ENCODE results near the gene PREX1.

PREX1 gene

DNA sequence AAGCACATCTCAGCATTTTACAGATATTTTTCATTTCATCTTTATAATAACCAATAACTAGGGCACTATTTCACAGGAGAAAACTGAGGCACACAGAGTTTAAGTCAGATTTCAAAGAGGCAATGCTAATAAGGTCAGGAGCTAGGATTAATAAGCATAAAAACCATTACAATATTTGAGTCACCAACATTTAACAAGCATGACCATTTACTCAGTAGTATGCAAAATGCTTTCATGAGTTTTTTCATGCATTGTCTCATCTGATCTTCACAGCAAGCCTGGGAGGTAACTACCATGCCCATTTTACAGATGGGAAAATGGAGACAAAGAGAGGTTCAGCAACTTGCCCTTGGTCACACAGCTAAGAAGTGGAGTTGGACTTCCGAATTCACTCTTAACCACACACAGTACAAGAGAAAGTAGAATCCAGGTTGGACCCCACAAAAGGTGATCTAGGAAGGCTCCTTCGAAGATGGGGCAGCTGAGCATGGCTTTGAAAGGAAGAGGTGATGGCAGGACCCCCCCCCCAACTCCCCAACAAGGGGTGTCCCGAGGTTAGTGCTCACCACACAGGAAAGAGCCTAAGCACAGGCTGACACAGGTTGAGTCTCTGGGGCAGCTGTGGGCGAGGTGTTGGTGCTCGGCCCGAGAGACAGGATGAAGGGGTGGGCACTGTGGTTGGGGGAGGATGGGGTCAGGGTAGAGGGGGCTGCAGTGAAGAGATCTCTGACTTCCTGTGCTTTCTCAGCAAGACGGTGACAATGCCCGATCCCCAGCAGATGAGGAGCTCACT is 108.8 kb downstream of the PREX1 start:
- Mint-ChIP-seq H3K4me3 (peak overlapping the region; percentile 51), H3K4me1 (peaks cover 80% of the 10 kb centered on the region), H3K27me3 (no peaks in the 10 kb centered on the region), H3K9me3 (no peaks in the 10 kb centered on the region), H3K27ac (peak overlapping the region; percentile 89), H3K36me3 (peaks cover 16% of the 10 kb centered on the region)
- ATAC-seq (ENCODE audit: low read depth) (no peak), DNase-seq (ENCODE audit: low spot score in 2 of 2) (no peak)

- DNase-seq (ENCODE audit: low spot score in 2 of 2) (no peak), ATAC-seq (ENCODE audit: low read depth) (no peak)
- H3K27me3 Mint-ChIP-seq = no peaks in the 10 kb centered on the region
- peak overlapping the region; percentile 89 for H3K27ac Mint-ChIP-seq
- H3K36me3 Mint-ChIP-seq = peaks cover 16% of the 10 kb centered on the region
- peaks cover 82% of the 10 kb centered on the region for H3K4me1 Mint-ChIP-seq
- H3K4me3 Mint-ChIP-seq = peak overlapping the region; percentile 67
- H3K9me3 Mint-ChIP-seq = no peaks in the 10 kb centered on the region
Measured at GRCh38 chr20:48717680-48718223, 110.0 kb downstream of the PREX1 start.

GRCh38 chr20:48717095-48717672 is 110.6 kb downstream of the PREX1 start:
- ATAC-seq (ENCODE audit: low read depth) (peak; percentile 59), DNase-seq (ENCODE audit: low spot score in 2 of 2) (no peak)
- H3K36me3 Mint-ChIP-seq = peaks cover 16% of the 10 kb centered on the region
- H3K4me3 Mint-ChIP-seq = peak overlapping the region; percentile 67
- H3K4me1 Mint-ChIP-seq = peaks cover 84% of the 10 kb centered on the region
- H3K9me3 Mint-ChIP-seq = no peaks in the 10 kb centered on the region
- no peaks in the 10 kb centered on the region for H3K27me3 Mint-ChIP-seq
- H3K27ac Mint-ChIP-seq = peak overlapping the region; percentile 89

DNA sequence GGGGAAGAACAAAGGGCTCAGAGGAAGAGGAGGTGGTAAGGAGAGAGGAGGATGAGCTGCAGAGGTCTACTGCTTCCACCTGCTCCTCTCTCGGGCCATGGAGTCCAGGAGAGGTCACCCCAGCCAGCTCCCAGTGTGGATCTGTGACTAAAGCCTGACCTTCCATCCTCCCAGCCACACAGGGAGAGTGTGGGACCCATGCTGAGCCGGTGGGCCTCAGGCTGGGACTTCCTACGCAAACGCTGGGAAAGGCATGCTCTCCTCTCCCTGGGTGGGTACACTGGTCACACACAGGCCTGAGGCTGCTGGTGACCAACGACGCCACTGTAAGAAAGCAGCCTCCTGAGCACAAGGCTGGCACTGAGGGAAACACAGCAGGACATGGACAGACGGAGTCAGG is 111.3 kb downstream of the PREX1 start:
- Mint-ChIP-seq H3K27ac (peak overlapping the region; percentile 72), H3K9me3 (no peaks in the 10 kb centered on the region), H3K27me3 (no peaks in the 10 kb centered on the region), H3K4me1 (peaks cover 80% of the 10 kb centered on the region), H3K36me3 (peaks cover 16% of the 10 kb centered on the region), H3K4me3 (peak overlapping the region; percentile 69)
- ATAC-seq (ENCODE audit: low read depth) (no peak), DNase-seq (ENCODE audit: low spot score in 2 of 2) (no peak)

- peaks cover 14% of the 10 kb centered on the region for H3K36me3 Mint-ChIP-seq
- ATAC-seq (ENCODE audit: low read depth) (peak; percentile 10), DNase-seq (ENCODE audit: low spot score in 2 of 2) (no peak)
- H3K4me3 Mint-ChIP-seq = peak overlapping the region; percentile 69
- no peaks in the 10 kb centered on the region for H3K27me3 Mint-ChIP-seq
- H3K27ac Mint-ChIP-seq = peak overlapping the region; percentile 72
- H3K4me1 Mint-ChIP-seq = peaks cover 79% of the 10 kb centered on the region
- H3K9me3 Mint-ChIP-seq = no peaks in the 10 kb centered on the region
Measured at GRCh38 chr20:48716086-48716485, 111.7 kb downstream of the PREX1 start.

- Mint-ChIP-seq H3K4me1 (peaks cover 73% of the 10 kb centered on the region), H3K4me3 (no peak overlapping the region), H3K27me3 (no peaks in the 10 kb centered on the region), H3K36me3 (peaks cover 9% of the 10 kb centered on the region), H3K9me3 (no peaks in the 10 kb centered on the region), H3K27ac (peak overlapping the region; percentile 72)
- DNase-seq (ENCODE audit: low spot score in 2 of 2) = no peak
- no peak for ATAC-seq (ENCODE audit: low read depth)
Measured at GRCh38 chr20:48714764-48715163, 113.0 kb downstream of the PREX1 start.

- H3K27me3 Mint-ChIP-seq = no peaks in the 10 kb centered on the region
- peak overlapping the region; percentile 72 for H3K27ac Mint-ChIP-seq
- peaks cover 14% of the 10 kb centered on the region for H3K36me3 Mint-ChIP-seq
- no peaks in the 10 kb centered on the region for H3K9me3 Mint-ChIP-seq
- DNase-seq (ENCODE audit: low spot score in 2 of 2) (no peak), ATAC-seq (ENCODE audit: low read depth) (peak; percentile 9)
- H3K4me3 Mint-ChIP-seq = peak overlapping the region; percentile 73
- H3K4me1 Mint-ChIP-seq = peaks cover 60% of the 10 kb centered on the region
Measured at GRCh38 chr20:48711696-48712464, 115.9 kb downstream of the PREX1 start.

GRCh38 chr20:48711044-48711428 is 116.8 kb downstream of the PREX1 start:
- Mint-ChIP-seq H3K4me3 (no peak overlapping the region), H3K9me3 (no peaks in the 10 kb centered on the region), H3K27ac (peak overlapping the region; percentile 72), H3K36me3 (peaks cover 15% of the 10 kb centered on the region), H3K4me1 (peaks cover 53% of the 10 kb centered on the region), H3K27me3 (no peaks in the 10 kb centered on the region)
- DNase-seq (ENCODE audit: low spot score in 2 of 2) = no peak
- no peak for ATAC-seq (ENCODE audit: low read depth)

GRCh38 chr20:48710341-48711043 is 117.3 kb downstream of the PREX1 start:
- Mint-ChIP-seq H3K4me3 (no peak overlapping the region), H3K4me1 (peaks cover 47% of the 10 kb centered on the region), H3K36me3 (peaks cover 16% of the 10 kb centered on the region), H3K9me3 (no peaks in the 10 kb centered on the region), H3K27me3 (no peaks in the 10 kb centered on the region), H3K27ac (peak overlapping the region; percentile 35)
- DNase-seq (ENCODE audit: low spot score in 2 of 2) (no peak), ATAC-seq (ENCODE audit: low read depth) (no peak)

- H3K27ac Mint-ChIP-seq = no peak overlapping the region
- no peak for ATAC-seq (ENCODE audit: low read depth)
- H3K4me3 Mint-ChIP-seq = no peak overlapping the region
- peaks cover 18% of the 10 kb centered on the region for H3K36me3 Mint-ChIP-seq
- no peaks in the 10 kb centered on the region for H3K27me3 Mint-ChIP-seq
- peaks cover 44% of the 10 kb centered on the region for H3K4me1 Mint-ChIP-seq
- no peak for DNase-seq (ENCODE audit: low spot score in 2 of 2)
- no peaks in the 10 kb centered on the region for H3K9me3 Mint-ChIP-seq
Measured at GRCh38 chr20:48709744-48710143, 118.1 kb downstream of the PREX1 start.

- H3K4me3 Mint-ChIP-seq = no peak overlapping the region
- no peaks in the 10 kb centered on the region for H3K9me3 Mint-ChIP-seq
- peaks cover 43% of the 10 kb centered on the region for H3K4me1 Mint-ChIP-seq
- H3K27ac Mint-ChIP-seq = peak overlapping the region; percentile 65
- no peaks in the 10 kb centered on the region for H3K27me3 Mint-ChIP-seq
- H3K36me3 Mint-ChIP-seq = peaks cover 21% of the 10 kb centered on the region
- no peak for ATAC-seq (ENCODE audit: low read depth)
- no peak for DNase-seq (ENCODE audit: low spot score in 2 of 2)
Measured at GRCh38 chr20:48709058-48709691, 118.6 kb downstream of the PREX1 start.

- no peak for ATAC-seq (ENCODE audit: low read depth)
- Mint-ChIP-seq H3K9me3 (no peaks in the 10 kb centered on the region), H3K36me3 (peaks cover 23% of the 10 kb centered on the region), H3K4me1 (peaks cover 39% of the 10 kb centered on the region), H3K4me3 (no peak overlapping the region), H3K27ac (peak overlapping the region; percentile 32), H3K27me3 (no peaks in the 10 kb centered on the region)
- DNase-seq (ENCODE audit: low spot score in 2 of 2) = no peak
Measured at GRCh38 chr20:48708630-48709029, 119.2 kb downstream of the PREX1 start.

DNA sequence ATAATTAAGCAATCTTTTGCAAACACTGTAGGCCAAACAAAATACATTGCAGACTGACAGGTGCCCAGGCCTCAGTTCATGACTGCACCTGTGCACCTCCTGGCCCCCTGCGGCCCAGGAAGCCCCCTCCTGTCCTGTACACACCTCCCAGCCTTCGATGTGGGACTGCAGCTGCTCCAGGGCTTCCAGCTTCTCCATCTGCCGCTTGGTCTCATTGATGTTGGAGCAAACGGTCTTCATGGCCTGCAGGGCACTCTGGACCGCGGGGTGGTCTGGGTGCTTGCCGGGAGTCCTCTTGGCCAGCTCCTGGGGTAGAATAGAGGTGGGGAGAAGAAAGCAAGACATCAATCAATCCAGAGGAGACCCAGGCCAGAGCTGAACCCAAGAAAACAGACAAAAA is 119.7 kb downstream of the PREX1 start:
- H3K27ac Mint-ChIP-seq = peak overlapping the region; percentile 32
- H3K9me3 Mint-ChIP-seq = no peaks in the 10 kb centered on the region
- H3K27me3 Mint-ChIP-seq = no peaks in the 10 kb centered on the region
- DNase-seq (ENCODE audit: low spot score in 2 of 2) (no peak), ATAC-seq (ENCODE audit: low read depth) (no peak)
- H3K4me3 Mint-ChIP-seq = no peak overlapping the region
- H3K36me3 Mint-ChIP-seq = peaks cover 23% of the 10 kb centered on the region
- peaks cover 39% of the 10 kb centered on the region for H3K4me1 Mint-ChIP-seq
